HUES48 (cell line): ENCODE measurements around the gene XXYLT1.
"Not testable (repeated sequence)": the region's sequence is repeated elsewhere in the genome, so short reads cannot be mapped to it uniquely, and the experiment has no call there.

Source experiments
- H3K27ac ChIP-seq: one replicate; pipeline ENCODE4 v1.7.0; 2013; ENCODE audit warnings: low read depth, low read length, inconsistent platforms
- H3K27me3 ChIP-seq: 2 replicates; pipeline ENCODE4 v1.6.1; 2013; ENCODE audit warnings: mild to moderate bottlenecking, low read length; ENCODE audit not compliant: control insufficient read depth, insufficient read depth
- H3K36me3 ChIP-seq: 2 replicates; pipeline ENCODE4 v1.6.1; 2013; ENCODE audit warnings: low read length; ENCODE audit not compliant: control insufficient read depth, insufficient read depth
- H3K4me1 ChIP-seq: 2 replicates; pipeline ENCODE4 v1.6.1; 2013; ENCODE audit warnings: mild to moderate bottlenecking, low read length; ENCODE audit not compliant: control insufficient read depth, insufficient read depth
- H3K4me3 ChIP-seq: 2 replicates; pipeline ENCODE4 v1.5.1; 2013; ENCODE audit warnings: mild to moderate bottlenecking, low read depth, low read length
- H3K9ac ChIP-seq: 2 replicates; pipeline ENCODE4 v1.6.1; 2013; ENCODE audit warnings: mild to moderate bottlenecking, low read depth, low read length, moderate library complexity
- H3K9me3 ChIP-seq: 2 replicates; pipeline ENCODE4 v1.6.1; 2013; ENCODE audit warnings: low read length; ENCODE audit not compliant: control insufficient read depth, insufficient read depth

The XXYLT1 gene

GRCh38 chr3:195221876-195222617 lies 48.9 kb downstream of the XXYLT1 start:
- no peaks in the 10 kb centered on the region for H3K27me3 ChIP-seq
- H3K27ac ChIP-seq, result no peak overlapping the region
- H3K36me3 ChIP-seq, result peaks cover 18% of the 10 kb centered on the region
- H3K4me1 ChIP-seq, result peaks cover 24% of the 10 kb centered on the region
- no peak overlapping the region for H3K9ac ChIP-seq
- no peak overlapping the region for H3K4me3 ChIP-seq
- no peaks in the 10 kb centered on the region for H3K9me3 ChIP-seq

- Histone ChIP-seq H3K36me3 (peaks cover 12% of the 10 kb centered on the region), H3K9ac (no peak overlapping the region), H3K4me3 (no peak overlapping the region), H3K9me3 (no peaks in the 10 kb centered on the region), H3K4me1 (peaks cover 24% of the 10 kb centered on the region), H3K27ac (no peak overlapping the region), H3K27me3 (no peaks in the 10 kb centered on the region)
Measured at GRCh38 chr3:195221015-195221853, 49.7 kb downstream of the XXYLT1 start.

GRCh38 chr3:195219351-195220230 lies 51.4 kb downstream of the XXYLT1 start:
- no peaks in the 10 kb centered on the region for H3K9me3 ChIP-seq
- H3K4me3 ChIP-seq, result no peak overlapping the region
- H3K27me3 ChIP-seq, result no peaks in the 10 kb centered on the region
- H3K4me1 ChIP-seq, result peaks cover 19% of the 10 kb centered on the region
- no peaks in the 10 kb centered on the region for H3K36me3 ChIP-seq
- H3K27ac ChIP-seq, result no peak overlapping the region
- H3K9ac ChIP-seq, result no peak overlapping the region

GRCh38 chr3:195218331-195218730 lies 52.6 kb downstream of the XXYLT1 start:
- not testable (repeated sequence) for H3K27ac ChIP-seq, H3K9me3 ChIP-seq, H3K4me3 ChIP-seq, H3K27me3 ChIP-seq, H3K9ac ChIP-seq, H3K36me3 ChIP-seq
- peaks cover 14% of the 10 kb centered on the region for H3K4me1 ChIP-seq

- H3K4me1 ChIP-seq, result peaks cover 13% of the 10 kb centered on the region
- H3K27ac ChIP-seq, H3K9me3 ChIP-seq, H3K4me3 ChIP-seq, H3K27me3 ChIP-seq, H3K9ac ChIP-seq, H3K36me3 ChIP-seq: not testable (repeated sequence)
Measured at GRCh38 chr3:195215576-195215975, 55.4 kb downstream of the XXYLT1 start.

GRCh38 chr3:195214381-195214780 lies 56.6 kb downstream of the XXYLT1 start:
- H3K27me3 ChIP-seq, result no peaks in the 10 kb centered on the region
- H3K4me3 ChIP-seq, result no peak overlapping the region
- no peak overlapping the region for H3K9ac ChIP-seq
- H3K36me3 ChIP-seq, result no peaks in the 10 kb centered on the region
- peaks cover 16% of the 10 kb centered on the region for H3K4me1 ChIP-seq
- H3K9me3 ChIP-seq, result no peaks in the 10 kb centered on the region
- no peak overlapping the region for H3K27ac ChIP-seq

- no peak overlapping the region for H3K4me3 ChIP-seq
- H3K9ac ChIP-seq, result no peak overlapping the region
- peaks cover 21% of the 10 kb centered on the region for H3K4me1 ChIP-seq
- no peak overlapping the region for H3K27ac ChIP-seq
- H3K36me3 ChIP-seq, result no peaks in the 10 kb centered on the region
- H3K27me3 ChIP-seq, result no peaks in the 10 kb centered on the region
- H3K9me3 ChIP-seq, result no peaks in the 10 kb centered on the region
Measured at GRCh38 chr3:195213639-195214315, 57.2 kb downstream of the XXYLT1 start.

- H3K4me1 ChIP-seq, result peaks cover 21% of the 10 kb centered on the region
- H3K27ac ChIP-seq, result no peak overlapping the region
- H3K4me3 ChIP-seq, result no peak overlapping the region
- H3K9ac ChIP-seq, result no peak overlapping the region
- H3K27me3 ChIP-seq, result no peaks in the 10 kb centered on the region
- no peaks in the 10 kb centered on the region for H3K36me3 ChIP-seq
- H3K9me3 ChIP-seq, result no peaks in the 10 kb centered on the region
Measured at GRCh38 chr3:195212749-195213375, 58.1 kb downstream of the XXYLT1 start.

GRCh38 chr3:195212033-195212748 lies 58.8 kb downstream of the XXYLT1 start:
- Histone ChIP-seq H3K36me3 (0 out of 2 replicates have a peak, but pooled peaks cover 2% of the 10 kb centered on the region), H3K4me1 (peaks cover 21% of the 10 kb centered on the region), H3K27ac (no peak overlapping the region), H3K4me3 (no peak overlapping the region), H3K9me3 (no peaks in the 10 kb centered on the region), H3K27me3 (no peaks in the 10 kb centered on the region), H3K9ac (no peak overlapping the region)
